Neural cell (in vitro differentiated cells): ENCODE measurements around the gene SLC25A29.

Experiments used
- EP300 ChIP-seq: fragments of 450-650 bp; conservative IDR thresholded peaks from 2 replicates; pipeline ENCODE4 v1.6.1; 2014; ENCODE audit warnings: antibody characterized with exemption, mild to moderate bottlenecking, moderate library complexity; ENCODE audit not compliant: poor library complexity, severe bottlenecking
- EZH2 ChIP-seq: fragments of 200-600, 300-800 bp; shearing (Covaris generic), sonication (generic); IDR thresholded peaks from 2 replicates; pipeline ENCODE4 v1.6.1; 2014; ENCODE audit warnings: antibody characterized with exemption, low read length, borderline replicate concordance, mild to moderate bottlenecking; ENCODE audit not compliant: insufficient read depth, poor library complexity, severe bottlenecking
- POLR2AphosphoS5 ChIP-seq: IDR thresholded peaks from 2 replicates; pipeline ENCODE4 v1.6.1; 2012
- SMC3 ChIP-seq: fragments of 450-650 bp; conservative IDR thresholded peaks from 2 replicates; pipeline ENCODE4 v1.6.1; 2014; ENCODE audit warnings: antibody characterized with exemption, mild to moderate bottlenecking, moderate library complexity; ENCODE audit not compliant: poor library complexity
- TAF1 ChIP-seq: IDR thresholded peaks from 2 replicates; pipeline ENCODE4 v1.6.1; 2012; ENCODE audit warnings: low read depth
- TF ChIP-seq, protein P1 (sequence below): fragments of 450-650 bp; IDR thresholded peaks from 2 replicates; pipeline ENCODE4 v1.5.1; 2014; ENCODE audit warnings: antibody characterized with exemption, mild to moderate bottlenecking, moderate library complexity; ENCODE audit not compliant: poor library complexity, severe bottlenecking
- TF ChIP-seq, protein P2 (sequence below): IDR thresholded peaks from 2 replicates; pipeline ENCODE4 v1.6.1; 2012; ENCODE audit warnings: borderline replicate concordance

DNA sequence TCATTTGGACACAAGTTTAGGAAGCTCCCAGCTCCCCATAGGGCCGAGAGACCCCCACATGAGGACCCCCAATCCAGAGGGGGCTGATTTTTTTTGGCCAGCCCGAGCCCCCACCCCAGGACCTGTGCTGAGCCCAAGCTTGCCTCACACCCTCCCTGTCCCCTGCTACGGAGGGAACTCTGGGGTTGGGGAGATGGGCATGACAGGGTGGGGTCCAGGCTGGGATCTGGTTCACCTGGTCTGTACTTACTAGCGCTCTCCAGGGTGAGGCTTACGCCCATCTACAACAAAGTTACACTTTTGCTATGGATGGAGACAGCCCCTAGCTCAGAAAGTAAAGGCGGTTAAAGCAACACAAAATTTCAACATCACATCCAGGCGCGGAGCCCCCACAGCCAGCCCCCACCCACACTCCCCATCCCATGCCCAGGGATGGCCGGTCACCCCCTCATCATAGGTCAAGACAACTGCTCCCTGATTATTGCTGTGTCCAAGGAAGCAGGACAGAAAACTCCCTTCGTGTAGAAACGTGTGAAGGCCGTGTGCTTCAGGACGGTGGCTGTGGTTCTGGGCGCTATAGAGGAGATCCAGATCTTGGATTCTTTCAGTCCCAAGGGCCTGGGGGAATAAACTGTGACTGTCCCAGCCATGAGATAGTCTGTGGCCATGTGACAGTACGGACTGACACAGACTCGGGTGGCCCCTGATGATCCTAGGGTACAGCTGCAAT is 10.7 kb downstream of the SLC25A29 start:
- TF ChIP-seq, protein P1, sequence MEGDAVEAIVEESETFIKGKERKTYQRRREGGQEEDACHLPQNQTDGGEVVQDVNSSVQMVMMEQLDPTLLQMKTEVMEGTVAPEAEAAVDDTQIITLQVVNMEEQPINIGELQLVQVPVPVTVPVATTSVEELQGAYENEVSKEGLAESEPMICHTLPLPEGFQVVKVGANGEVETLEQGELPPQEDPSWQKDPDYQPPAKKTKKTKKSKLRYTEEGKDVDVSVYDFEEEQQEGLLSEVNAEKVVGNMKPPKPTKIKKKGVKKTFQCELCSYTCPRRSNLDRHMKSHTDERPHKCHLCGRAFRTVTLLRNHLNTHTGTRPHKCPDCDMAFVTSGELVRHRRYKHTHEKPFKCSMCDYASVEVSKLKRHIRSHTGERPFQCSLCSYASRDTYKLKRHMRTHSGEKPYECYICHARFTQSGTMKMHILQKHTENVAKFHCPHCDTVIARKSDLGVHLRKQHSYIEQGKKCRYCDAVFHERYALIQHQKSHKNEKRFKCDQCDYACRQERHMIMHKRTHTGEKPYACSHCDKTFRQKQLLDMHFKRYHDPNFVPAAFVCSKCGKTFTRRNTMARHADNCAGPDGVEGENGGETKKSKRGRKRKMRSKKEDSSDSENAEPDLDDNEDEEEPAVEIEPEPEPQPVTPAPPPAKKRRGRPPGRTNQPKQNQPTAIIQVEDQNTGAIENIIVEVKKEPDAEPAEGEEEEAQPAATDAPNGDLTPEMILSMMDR, result no peak
- TF ChIP-seq EP300 (no peak), SMC3 (no peak), TAF1 (no peak), EZH2 (no peak), POLR2AphosphoS5 (no peak)
- TF ChIP-seq, protein P2, sequence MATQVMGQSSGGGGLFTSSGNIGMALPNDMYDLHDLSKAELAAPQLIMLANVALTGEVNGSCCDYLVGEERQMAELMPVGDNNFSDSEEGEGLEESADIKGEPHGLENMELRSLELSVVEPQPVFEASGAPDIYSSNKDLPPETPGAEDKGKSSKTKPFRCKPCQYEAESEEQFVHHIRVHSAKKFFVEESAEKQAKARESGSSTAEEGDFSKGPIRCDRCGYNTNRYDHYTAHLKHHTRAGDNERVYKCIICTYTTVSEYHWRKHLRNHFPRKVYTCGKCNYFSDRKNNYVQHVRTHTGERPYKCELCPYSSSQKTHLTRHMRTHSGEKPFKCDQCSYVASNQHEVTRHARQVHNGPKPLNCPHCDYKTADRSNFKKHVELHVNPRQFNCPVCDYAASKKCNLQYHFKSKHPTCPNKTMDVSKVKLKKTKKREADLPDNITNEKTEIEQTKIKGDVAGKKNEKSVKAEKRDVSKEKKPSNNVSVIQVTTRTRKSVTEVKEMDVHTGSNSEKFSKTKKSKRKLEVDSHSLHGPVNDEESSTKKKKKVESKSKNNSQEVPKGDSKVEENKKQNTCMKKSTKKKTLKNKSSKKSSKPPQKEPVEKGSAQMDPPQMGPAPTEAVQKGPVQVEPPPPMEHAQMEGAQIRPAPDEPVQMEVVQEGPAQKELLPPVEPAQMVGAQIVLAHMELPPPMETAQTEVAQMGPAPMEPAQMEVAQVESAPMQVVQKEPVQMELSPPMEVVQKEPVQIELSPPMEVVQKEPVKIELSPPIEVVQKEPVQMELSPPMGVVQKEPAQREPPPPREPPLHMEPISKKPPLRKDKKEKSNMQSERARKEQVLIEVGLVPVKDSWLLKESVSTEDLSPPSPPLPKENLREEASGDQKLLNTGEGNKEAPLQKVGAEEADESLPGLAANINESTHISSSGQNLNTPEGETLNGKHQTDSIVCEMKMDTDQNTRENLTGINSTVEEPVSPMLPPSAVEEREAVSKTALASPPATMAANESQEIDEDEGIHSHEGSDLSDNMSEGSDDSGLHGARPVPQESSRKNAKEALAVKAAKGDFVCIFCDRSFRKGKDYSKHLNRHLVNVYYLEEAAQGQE, result no peak
